Bronchial epithelial cell (primary cell): ENCODE measurements around the gene ANKRD13B. TPM values are rescaled to one million over a fixed set of nuclear protein-coding genes. Genes with fewer than 3 reads are reported as not detected.

Experiments
- DNase-seq: peaks from one replicate; pipeline ENCODE4 v3.0.0-alpha.2; 2010; ENCODE audit warnings: low read depth
- FAIRE-seq: peaks from 2 replicates; lab custom pipeline; 2011; peaks lifted over from hg19 to GRCh38; lab: Jason Lieb, UNC
- H3K27me3 ChIP-seq: 2 replicates; pipeline ENCODE4 v1.5.1; 2011; ENCODE audit warnings: low read length; ENCODE audit not compliant: control insufficient read depth, insufficient read depth
- H3K36me3 ChIP-seq: 2 replicates; pipeline ENCODE4 v1.5.1; 2011; ENCODE audit warnings: low read length; ENCODE audit not compliant: control insufficient read depth, insufficient read depth
- H3K4me3 ChIP-seq: 2 replicates; pipeline ENCODE4 v1.5.1; 2011; ENCODE audit warnings: mild to moderate bottlenecking, low read depth, low read length, control low read depth
- total RNA-seq: library from RNA; depleted of rRNA; stranded (reverse); fragments of >200 nt; gene quantifications from 2 replicates; pipeline ENCODE4 v1.2.1, GENCODE V29; 2014
- TF ChIP-seq, protein P1 (sequence below): IDR thresholded peaks from 2 replicates; pipeline ENCODE4 v1.5.1; 2011; ENCODE audit warnings: mild to moderate bottlenecking, moderate library complexity, low read length, control low read depth, inconsistent platforms; ENCODE audit not compliant: insufficient read depth, severe bottlenecking

ANKRD13B gene
- total RNA-seq, 1 donor from 2014 or later: 2.4 TPM

GRCh38 chr17:29595943-29596774, 3.2 kb downstream of the ANKRD13B start:
- DNase-seq (no peak), FAIRE-seq (no peak)
- Histone ChIP-seq H3K4me3 (no peak overlapping the region), H3K36me3 (no peaks in the 10 kb centered on the region), H3K27me3 (no peaks in the 10 kb centered on the region)
- TF ChIP-seq, protein P1, sequence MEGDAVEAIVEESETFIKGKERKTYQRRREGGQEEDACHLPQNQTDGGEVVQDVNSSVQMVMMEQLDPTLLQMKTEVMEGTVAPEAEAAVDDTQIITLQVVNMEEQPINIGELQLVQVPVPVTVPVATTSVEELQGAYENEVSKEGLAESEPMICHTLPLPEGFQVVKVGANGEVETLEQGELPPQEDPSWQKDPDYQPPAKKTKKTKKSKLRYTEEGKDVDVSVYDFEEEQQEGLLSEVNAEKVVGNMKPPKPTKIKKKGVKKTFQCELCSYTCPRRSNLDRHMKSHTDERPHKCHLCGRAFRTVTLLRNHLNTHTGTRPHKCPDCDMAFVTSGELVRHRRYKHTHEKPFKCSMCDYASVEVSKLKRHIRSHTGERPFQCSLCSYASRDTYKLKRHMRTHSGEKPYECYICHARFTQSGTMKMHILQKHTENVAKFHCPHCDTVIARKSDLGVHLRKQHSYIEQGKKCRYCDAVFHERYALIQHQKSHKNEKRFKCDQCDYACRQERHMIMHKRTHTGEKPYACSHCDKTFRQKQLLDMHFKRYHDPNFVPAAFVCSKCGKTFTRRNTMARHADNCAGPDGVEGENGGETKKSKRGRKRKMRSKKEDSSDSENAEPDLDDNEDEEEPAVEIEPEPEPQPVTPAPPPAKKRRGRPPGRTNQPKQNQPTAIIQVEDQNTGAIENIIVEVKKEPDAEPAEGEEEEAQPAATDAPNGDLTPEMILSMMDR: no peak

- no peaks in the 10 kb centered on the region for H3K36me3 ChIP-seq
- no peak overlapping the region for H3K4me3 ChIP-seq
- TF ChIP-seq, protein P1: no peak
- DNase-seq (no peak), FAIRE-seq (no peak)
- no peaks in the 10 kb centered on the region for H3K27me3 ChIP-seq
Measured at GRCh38 chr17:29596811-29597210, 3.9 kb downstream of the ANKRD13B start.

- TF ChIP-seq, protein P1: no peak
- Histone ChIP-seq H3K27me3 (no peaks in the 10 kb centered on the region), H3K36me3 (no peaks in the 10 kb centered on the region), H3K4me3 (no peak overlapping the region)
- FAIRE-seq (no peak), DNase-seq (no peak)
Measured at GRCh38 chr17:29597361-29598172, 4.6 kb downstream of the ANKRD13B start.

DNA sequence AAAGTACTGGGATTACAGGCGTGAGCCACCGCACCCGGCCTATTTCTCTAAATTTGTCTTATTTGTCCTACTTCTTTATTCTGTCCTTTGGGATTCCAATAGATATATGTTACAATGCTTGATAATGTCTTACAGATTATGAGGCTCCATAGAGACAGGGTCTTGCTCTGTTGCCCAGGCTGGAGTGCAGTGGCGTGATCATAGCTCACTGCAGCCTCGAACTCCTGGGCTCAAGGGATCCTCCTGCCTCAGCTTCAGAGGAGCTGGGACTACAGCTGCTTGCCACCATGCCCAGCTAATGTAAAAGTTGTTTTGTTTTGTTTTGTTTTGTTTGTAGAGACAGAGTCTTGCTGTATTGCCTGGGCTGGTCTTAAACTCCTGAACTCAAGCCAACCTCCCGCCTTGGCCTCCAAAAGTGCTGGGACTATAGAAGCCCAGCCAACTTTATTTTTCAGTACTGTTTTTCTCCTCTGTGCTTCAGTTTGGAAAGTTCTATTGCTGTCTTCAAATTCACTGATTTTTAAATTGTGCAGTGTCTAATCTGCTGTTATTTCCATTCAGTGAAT, 10.3 kb downstream of the ANKRD13B start:
- DNase-seq (no peak), FAIRE-seq (no peak)
- no peaks in the 10 kb centered on the region for H3K36me3 ChIP-seq
- no peak overlapping the region for H3K4me3 ChIP-seq
- no peaks in the 10 kb centered on the region for H3K27me3 ChIP-seq
- TF ChIP-seq, protein P1: no peak

- H3K27me3 ChIP-seq: no peaks in the 10 kb centered on the region
- FAIRE-seq (no peak), DNase-seq (no peak)
- no peak overlapping the region for H3K4me3 ChIP-seq
- peaks cover 2% of the 10 kb centered on the region for H3K36me3 ChIP-seq
- TF ChIP-seq, protein P1: no peak
Measured at GRCh38 chr17:29607557-29608195, 14.7 kb downstream of the ANKRD13B start.
